ENCODE results near the gene SDF2L1.
A peak's percentile ranks its signal among the peaks of the same experiment; 100 is the strongest.
"Not testable (repeated sequence)": the region's sequence is repeated elsewhere in the genome, so short reads cannot be mapped to it uniquely, and the experiment has no call there.

SDF2L1 gene

GRCh38 chr22:21637450-21637849, 4.7 kb upstream of the SDF2L1 start:
- DNase-seq, result not testable (repeated sequence)

- DNase-seq, result no peak
These were observed 2.7 kb upstream of the SDF2L1 start for GRCh38 chr22:21639359-21639758.

DNA sequence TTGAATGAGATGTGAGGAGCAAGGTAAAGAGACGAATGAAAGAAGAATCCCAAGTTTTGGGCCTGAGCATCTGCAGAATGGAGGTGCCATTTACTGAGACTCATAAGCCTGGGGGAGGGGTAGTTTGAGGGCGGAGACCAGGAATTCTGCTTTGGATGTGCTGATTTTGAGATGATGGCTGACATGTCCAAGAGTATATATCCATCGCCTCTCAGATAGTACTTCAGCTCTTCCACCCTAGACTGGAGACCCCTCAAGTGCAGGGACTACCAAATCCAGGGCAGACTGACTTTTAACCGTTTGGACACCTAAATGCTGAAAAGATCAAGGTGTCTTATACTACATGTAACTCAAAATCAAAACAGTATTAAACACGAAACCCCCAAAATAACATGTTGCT, 1.3 kb upstream of the SDF2L1 start:
- DNase-seq, result no peak

GRCh38 chr22:21641417-21641788, 699 bp upstream of the SDF2L1 start:
- peak; percentile 55 for DNase-seq

- DNase-seq, result peak; percentile 38
These were observed 714 bp downstream of the SDF2L1 start for GRCh38 chr22:21642584-21643448.

GRCh38 chr22:21643533-21644357, 1.6 kb downstream of the SDF2L1 start:
- DNase-seq, result no peak

DNA sequence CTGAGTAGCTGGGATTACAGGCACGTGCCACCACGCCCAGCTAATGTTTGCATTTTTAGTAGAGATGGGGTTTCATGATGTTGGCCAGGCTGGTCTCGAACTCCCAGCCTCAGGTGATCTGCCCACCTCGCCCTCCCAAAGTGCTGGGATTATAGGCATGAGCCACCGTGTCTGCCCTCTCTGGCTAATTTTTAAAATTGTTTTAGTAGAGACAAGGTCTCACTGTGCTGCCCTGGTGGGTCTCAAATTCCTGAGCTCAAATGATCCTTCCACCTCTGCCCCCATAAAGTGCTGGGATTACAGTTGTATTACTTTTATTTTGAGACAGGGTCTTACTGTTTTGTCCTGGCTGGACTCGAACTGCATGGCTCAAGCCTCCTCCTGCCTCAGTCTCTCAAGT, 3.4 kb downstream of the SDF2L1 start:
- DNase-seq, result not testable (repeated sequence)

DNA sequence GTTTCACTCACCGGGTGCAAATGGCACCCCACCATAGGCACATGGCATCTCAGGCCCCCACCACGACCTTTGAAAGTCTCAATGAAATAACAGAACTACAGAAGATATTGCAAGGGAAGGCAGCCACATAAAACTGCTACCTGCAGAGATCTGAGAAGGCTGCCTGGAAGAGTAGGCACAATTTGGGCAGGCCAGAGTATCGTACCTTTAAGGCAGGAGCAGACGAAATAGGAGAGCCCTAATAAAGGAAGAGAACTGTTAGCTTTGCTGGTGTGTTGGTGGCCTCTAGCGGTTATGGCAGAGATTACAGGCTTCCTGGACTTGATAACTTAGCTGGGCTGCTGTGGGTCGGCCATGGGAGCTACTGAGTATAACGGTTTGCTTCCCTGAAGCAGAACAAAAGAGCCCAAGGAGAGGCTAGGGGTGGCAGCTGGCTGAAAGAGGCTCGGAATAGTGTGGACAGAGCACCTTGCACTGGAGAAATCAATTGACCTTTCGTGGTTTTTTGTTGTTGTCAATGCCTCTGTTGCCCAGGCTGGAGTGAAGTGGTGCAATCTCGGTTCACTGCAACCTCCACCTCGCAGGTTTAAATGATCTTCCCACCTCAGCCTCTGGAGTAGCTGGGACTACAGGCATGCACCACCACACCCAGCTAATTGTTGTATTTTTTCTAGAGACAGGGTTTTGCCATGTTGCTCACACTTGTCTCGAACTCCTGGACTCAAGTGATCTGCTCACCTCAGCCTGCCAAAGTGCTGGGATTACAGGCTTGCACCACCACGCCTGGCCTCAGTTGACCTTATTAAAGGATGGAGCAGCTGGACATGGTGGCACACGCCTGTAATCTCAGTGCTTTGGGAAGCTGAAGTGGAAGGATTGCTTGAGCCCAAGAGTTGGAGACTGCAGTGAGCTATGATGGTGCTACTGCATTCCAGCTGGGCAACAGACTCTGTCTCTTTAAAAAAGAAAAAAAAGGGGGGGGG, 4.8 kb downstream of the SDF2L1 start:
- peak; percentile 86 for DNase-seq

DNA sequence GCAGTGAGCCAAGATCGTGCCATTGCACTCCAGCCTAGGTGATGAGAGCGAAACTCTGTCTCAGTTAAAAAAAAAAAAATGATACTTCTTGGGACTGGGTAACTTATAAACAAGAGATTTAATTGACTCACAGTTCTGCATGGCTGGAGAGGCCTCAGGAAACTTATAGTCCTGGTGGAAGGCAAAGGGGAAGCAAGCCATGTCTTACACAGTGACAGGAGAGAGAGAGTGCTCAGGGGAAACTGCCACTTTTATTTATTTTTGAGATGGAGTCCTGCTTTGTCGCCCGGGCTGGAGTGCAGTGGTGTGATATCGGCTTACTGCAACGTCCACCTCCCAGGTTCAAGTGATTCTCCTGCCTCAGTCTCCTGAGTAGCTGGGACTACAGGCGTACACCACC, 8.2 kb downstream of the SDF2L1 start:
- DNase-seq, result no peak

DNA sequence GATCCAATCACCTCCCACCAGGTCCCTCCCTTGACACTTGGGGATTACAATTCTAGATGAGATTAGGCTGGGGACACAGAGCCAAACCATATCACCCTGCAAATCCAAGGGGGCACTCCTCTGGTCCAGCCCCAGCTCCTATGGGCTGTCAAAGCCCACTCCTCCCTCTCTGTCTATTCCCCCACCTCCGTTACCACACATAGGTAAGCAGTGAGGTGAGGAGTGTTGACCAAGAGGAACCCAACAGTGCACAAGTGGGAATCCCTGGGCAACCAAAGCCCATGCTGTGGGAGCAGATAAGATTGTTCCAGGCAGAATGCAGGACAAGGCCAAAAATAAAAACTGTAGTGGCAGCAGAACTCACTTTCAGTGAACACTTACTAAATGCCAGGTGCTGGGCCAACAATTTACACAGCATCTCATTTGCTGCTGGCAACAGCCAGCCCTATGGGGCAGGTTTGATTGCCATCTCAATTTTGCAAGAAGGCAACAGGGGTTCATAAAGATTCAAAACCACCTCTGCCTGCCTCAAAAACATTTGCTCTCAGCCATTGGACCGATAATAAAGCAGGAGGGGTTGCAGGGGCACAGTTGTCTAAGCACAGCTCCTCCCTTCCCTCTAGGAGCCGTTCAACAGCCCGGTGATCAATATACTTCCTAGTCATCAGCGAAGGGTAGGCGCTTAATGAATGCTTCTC, 8.9 kb downstream of the SDF2L1 start:
- no peak for DNase-seq

- no peak for DNase-seq
These were observed 9.5 kb downstream of the SDF2L1 start for GRCh38 chr22:21651521-21652009.

DNA sequence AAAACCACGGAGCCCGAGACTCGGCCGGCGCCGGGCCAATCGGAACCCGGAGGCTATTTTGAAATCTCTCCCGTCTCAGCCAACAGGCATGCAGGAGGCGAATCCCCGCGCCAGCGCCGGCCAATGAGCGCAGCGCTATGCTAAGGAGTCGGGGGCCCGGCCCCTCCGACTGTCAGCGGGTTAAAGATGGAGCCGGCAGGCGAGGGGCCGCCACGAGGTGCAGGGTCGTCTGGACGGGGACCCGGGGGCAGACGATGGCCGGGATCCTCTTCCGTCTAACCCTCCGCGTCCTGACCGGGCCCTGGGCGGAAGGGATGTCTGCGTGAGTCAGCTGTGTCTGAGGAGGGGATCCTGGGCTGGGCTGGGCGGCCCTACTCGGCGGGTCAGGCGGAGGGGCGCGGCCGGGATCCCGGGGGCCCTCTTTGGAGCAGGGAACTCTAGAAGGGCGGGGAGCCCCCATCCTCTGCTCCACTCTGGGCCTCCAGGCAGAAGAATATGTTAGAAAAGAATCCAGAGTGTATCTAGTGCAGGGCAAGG, 10.0 kb downstream of the SDF2L1 start:
- DNase-seq, result peak; percentile 95

DNA sequence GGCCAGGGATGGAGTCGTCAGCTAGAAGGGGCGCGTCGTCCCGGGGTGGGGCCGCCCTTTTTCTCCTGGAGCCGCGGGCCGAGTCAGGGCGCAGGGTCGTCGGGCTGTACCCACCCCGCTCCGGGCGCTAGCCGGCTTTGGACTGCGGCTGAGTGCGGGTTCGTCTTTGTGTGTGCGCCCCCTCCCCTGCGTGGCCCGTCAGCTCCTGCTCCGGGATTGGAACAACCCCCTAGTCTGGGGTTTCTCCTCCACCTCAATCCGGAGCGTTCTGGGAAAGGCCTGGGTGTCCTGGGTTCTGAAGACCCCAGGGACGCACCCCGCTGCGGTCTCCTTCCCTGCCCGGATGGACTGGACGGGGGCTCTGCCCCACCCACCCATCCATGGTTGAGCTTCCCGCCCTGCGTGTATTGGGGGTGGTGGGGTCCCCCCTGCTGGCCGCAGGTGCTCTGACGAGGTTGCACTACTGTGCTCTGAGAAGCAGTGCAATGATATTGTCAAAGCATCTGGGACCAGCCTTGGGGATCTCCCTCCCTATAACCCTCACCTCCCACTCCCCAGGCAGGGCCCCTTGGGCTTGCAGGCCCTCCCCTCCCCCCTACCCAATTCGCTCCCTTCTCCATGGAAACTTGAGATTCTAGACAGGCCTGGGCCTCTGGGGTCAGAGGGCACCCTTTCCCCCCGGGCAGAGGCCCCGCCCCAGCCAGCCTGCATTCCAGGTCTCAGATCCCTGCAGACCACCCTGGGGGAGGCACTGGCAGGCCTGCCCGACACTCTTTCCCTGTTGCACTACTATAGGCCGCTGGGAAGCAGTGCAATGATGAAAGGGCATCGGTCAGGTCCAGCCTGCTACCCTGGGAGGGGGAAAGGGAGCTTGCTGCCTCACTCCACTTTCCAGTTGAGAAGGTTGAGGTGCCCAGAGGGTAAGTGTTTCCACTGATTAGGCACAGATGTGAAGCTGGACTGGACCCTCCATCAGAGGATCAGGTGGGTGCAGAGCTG, 10.7 kb downstream of the SDF2L1 start:
- DNase-seq, result no peak

DNA sequence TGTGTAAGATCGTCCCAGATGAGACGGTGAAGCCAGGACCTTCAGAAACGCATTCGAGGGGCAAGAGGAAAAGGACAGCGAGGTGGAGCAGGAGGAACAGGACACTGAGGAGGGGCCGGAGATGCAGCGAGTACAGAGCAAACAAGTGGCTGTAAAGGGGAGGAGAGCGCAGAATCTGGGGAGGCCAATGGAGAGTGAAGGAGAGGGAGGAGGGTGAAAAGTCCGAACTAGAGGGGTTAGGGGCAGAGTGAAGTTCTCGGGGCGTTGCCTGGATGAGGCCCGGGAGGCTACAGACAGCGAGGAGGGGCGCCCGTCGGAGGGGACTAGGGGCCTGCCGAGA, 14.9 kb downstream of the SDF2L1 start:
- no peak for DNase-seq

DNA sequence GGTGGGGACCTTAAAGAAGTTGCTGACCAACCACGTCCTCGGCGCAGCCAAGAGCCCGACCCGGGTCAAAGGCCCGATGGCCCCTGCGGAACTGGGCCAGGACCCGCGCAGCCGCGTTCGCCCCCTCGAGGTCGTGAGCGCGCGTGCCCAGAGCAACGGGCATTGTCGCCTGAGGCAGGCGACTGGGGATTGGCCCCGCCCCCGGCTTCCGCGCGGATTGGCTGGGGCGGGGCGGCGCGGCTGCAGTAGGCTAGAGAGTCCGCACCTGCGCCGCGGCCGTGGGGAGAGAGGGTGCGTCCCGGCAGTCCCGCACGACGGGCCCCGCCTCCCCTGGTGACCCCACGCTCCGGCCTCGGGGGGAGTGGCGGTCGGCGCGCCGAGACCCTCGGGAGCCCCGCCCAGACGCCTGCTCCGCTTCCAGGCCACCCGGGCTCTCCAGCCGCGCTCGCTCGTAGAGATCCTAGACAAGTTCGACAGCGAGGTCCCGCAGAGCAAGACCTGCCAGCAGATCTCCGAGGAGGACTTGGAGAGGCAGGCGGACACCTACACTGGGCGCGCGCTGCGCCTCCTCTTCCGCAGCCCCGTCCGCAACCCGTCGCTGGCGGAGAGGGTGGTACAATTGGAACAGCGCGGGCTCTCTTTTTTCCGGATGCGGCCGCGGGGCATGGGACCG, 15.4 kb downstream of the SDF2L1 start:
- peak; percentile 72 for DNase-seq

DNA sequence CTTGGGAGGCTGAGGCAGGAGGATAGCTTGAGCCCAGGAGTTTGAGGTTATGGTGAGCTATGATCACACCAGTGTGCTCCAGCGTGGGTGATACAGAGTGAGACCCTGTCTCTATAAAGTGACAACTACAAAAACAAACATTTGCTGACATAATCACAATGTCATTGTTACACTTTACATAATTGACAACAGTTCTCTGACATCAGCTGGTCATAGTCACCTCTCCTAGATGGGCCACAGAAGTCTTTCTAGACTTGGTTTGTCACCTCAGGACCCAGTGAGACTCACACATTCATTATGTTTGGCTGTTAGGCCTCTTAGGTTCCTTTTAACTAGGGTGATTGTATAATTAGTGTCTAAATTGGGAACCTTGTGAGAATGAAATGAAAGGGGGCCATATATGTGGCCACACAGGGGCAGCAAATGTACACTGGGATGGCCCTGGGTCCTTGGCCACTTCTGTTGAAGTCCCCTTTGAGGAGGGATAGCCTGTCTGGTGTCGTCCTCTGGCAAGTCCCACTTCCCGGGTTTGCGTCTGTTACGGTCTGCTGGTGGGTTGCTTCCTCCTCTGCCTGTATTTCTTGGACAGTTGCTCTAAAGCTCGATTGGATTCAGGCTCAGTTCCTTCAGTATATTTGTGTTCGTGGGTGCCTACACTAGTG, 17.9 kb downstream of the SDF2L1 start:
- no peak for DNase-seq

- DNase-seq, result no peak
These were observed 18.8 kb downstream of the SDF2L1 start for GRCh38 chr22:21660904-21661303.

GRCh38 chr22:21661991-21662390, 19.9 kb downstream of the SDF2L1 start:
- no peak for DNase-seq

- no peak for DNase-seq
These were observed 21.6 kb downstream of the SDF2L1 start for GRCh38 chr22:21663738-21664137.
